Fibroblast of mammary gland (primary cell): ENCODE results near the gene ATP2A3.

ENCODE experiments used
- DNase-seq: peaks from one replicate; pipeline ENCODE4 v3.0.0-alpha.2; 2010; ENCODE audit warnings: low read depth
- H3K4me3 ChIP-seq: 2 replicates; pipeline ENCODE4 v1.5.1; 2011; ENCODE audit warnings: low read depth, mild to moderate bottlenecking, low read length, moderate library complexity; ENCODE audit not compliant: control insufficient read depth
- CTCF ChIP-seq: conservative IDR thresholded peaks from 2 replicates; pipeline ENCODE4 v1.5.1; 2011; ENCODE audit warnings: low read depth, low read length, inconsistent platforms; ENCODE audit not compliant: control insufficient read depth, insufficient read depth

Gene ATP2A3

GRCh38 chr17:4006745-4007211 is 42.5 kb upstream of the ATP2A3 start:
- no peak overlapping the region for H3K4me3 ChIP-seq
- DNase-seq: no peak
- TF ChIP-seq CTCF: no peak

GRCh38 chr17:4006165-4006589 is 41.9 kb upstream of the ATP2A3 start:
- no peak overlapping the region for H3K4me3 ChIP-seq
- TF ChIP-seq CTCF: no peak
- DNase-seq: no peak

GRCh38 chr17:4005296-4006164 is 41.3 kb upstream of the ATP2A3 start:
- no peak for TF ChIP-seq CTCF
- no peak overlapping the region for H3K4me3 ChIP-seq
- DNase-seq: no peak

GRCh38 chr17:4004517-4005295 is 40.5 kb upstream of the ATP2A3 start:
- H3K4me3 ChIP-seq: no peak overlapping the region
- DNase-seq: peak; percentile 12
- no peak for TF ChIP-seq CTCF

GRCh38 chr17:4003501-4004421 is 39.5 kb upstream of the ATP2A3 start:
- TF ChIP-seq CTCF: no peak
- DNase-seq: no peak

GRCh38 chr17:4003131-4003500 is 38.9 kb upstream of the ATP2A3 start:
- no peak for TF ChIP-seq CTCF
- no peak for DNase-seq
- no peak overlapping the region for H3K4me3 ChIP-seq

More at GRCh38 chr17:4003501-4004421, 39.5 kb upstream of the ATP2A3 start:
- no peak overlapping the region for H3K4me3 ChIP-seq
